Fibroblast of lung (primary cell): ENCODE data around the gene EMILIN3.

Source experiments
- CTCF ChIP-seq, 2 donors: IDR thresholded peaks in 1 of 2; conservative IDR thresholded peaks in 1 of 2; 1 replicate in 1 of 2; 2 replicates in 1 of 2; pipeline ENCODE4 v1.5.1; 2011 to 2012; ENCODE audit warnings: low read length in 2 of 2, control low read depth in 1 of 2, inconsistent platforms in 1 of 2, low read depth in 1 of 2, mild to moderate bottlenecking in 1 of 2
- EZH2 ChIP-seq: IDR thresholded peaks from 2 replicates; pipeline ENCODE4 v1.5.1; 2012; ENCODE audit warnings: low read length, control low read depth, mild to moderate bottlenecking; ENCODE audit errors: missing control alignments

DNA sequence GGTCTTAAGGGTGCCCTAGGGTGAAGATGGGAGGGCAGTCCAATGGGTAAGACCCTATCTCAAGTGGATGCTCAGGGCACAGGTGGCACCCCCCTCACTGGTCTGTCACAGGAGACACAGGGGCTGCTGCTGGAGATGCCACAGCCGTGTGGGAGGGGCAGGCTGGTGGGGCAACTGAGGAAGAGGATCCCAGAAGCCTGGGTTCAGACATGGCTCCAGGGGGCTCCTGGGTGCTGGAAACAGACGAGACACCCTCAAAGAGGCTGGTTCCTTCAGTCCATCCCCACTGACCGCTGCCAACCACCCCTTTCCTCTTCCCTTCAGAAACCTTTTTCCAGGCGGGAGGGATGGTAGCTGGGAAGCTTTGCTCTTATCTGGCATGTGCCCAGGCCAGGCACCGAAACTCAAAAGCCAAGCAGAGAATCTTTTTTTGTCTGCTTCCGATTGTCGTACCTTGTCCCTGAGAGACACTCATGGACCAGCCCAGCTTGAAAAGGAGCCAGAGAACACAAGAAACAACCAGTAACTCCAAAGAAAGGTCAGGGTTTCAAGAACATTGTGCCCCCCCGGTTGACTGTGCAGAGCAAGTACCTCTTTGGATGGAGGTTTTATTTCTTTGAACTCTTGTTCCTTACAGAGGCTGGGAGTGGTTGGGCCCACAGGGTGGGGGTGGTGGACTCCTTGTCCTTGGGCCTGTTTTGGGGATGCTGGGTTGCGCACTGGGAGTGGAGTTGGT lies 28.5 kb upstream of the EMILIN3 start:
- TF ChIP-seq EZH2 (no peak), CTCF (conservative IDR thresholded peaks at IDR 0.05 in 1 of 2, IDR thresholded peaks at IDR 0.05 in 1 of 2; ENCODE audit: low read depth in 1 of 2, low read length in 2 of 2) (no peak)
